ENCODE measurements around the gene ALPL. TPM values are rescaled to one million over a fixed set of nuclear protein-coding genes. Genes with fewer than 3 reads are reported as not detected.

Gene ALPL
- total RNA-seq, 1 experiment from 2014 or later, result 84.8 TPM

GRCh38 chr1:21547876-21548275 lies 38.7 kb downstream of the ALPL start:
- Mint-ChIP-seq H3K27ac (no peak overlapping the region; a peak in 1 of 7 replicates), H3K36me3 (ENCODE audit: insufficient read depth in 1 of 3, low read depth in 3 of 3) (no peaks in the 10 kb centered on the region; a peak in 1 of 7 replicates)
- WGBS (ENCODE audit: extremely low coverage, insufficient read length, low lambda C conversion rate), result no CpG with 5 or more reads among the region's 11 CpGs

More at GRCh38 chr1:21547876-21548275, 38.7 kb downstream of the ALPL start:
- no peaks in the 10 kb centered on the region for H3K9me3 ChIP-seq (ENCODE audit: control insufficient read depth, low read depth, low read length)
- H3K27me3 ChIP-seq (ENCODE audit: insufficient read depth, low read length), result no peaks in the 10 kb centered on the region
- H3K4ac ChIP-seq (ENCODE audit: low read depth, low read length), result no peak overlapping the region
- no peak overlapping the region for H2AK5ac ChIP-seq (ENCODE audit: insufficient read length, low read length)
- no peaks in the 10 kb centered on the region for H3K9me3 Mint-ChIP-seq
- no peak overlapping the region for H3K27ac ChIP-seq (ENCODE audit: insufficient read length, low read depth, low read length)
- no peak overlapping the region for H3K23ac ChIP-seq (ENCODE audit: insufficient read length, low read depth, low read length)
- no peak overlapping the region for H3K4me2 ChIP-seq (ENCODE audit: insufficient read depth, insufficient read length, low read length)
- no peak for TF ChIP-seq CTCF (conservative IDR thresholded peaks at IDR 0.05)
- H3T11ph ChIP-seq (ENCODE audit: low read length), result no peak overlapping the region
- no peak overlapping the region for H2BK15ac ChIP-seq (ENCODE audit: low read depth, low read length)
- H2BK5ac ChIP-seq (ENCODE audit: insufficient read length, low read length), result no peak overlapping the region
- no peak overlapping the region for H4K8ac ChIP-seq (replicated peaks; ENCODE audit: insufficient read length, low read depth, low read length)
- H2AFZ ChIP-seq (ENCODE audit: low read length), result no peak overlapping the region
- H3K18ac ChIP-seq (ENCODE audit: insufficient read length, low read depth, low read length), result no peak overlapping the region
- no peak for DNase-seq
- H2BK120ac ChIP-seq (ENCODE audit: low read depth, low read length, poor library complexity, severe bottlenecking), result no peak overlapping the region
- H3K4me1 ChIP-seq (ENCODE audit: insufficient read depth, low read length), result peaks cover 2% of the 10 kb centered on the region; the same call in 1 of the 2 replicates
- no peaks in the 10 kb centered on the region for H3K27me3 Mint-ChIP-seq (ENCODE audit: low read depth)
- H3K14ac ChIP-seq (ENCODE audit: insufficient read depth, low read length), result no peak overlapping the region
- H3K79me2 ChIP-seq (ENCODE audit: insufficient read depth, low read length), result no peaks in the 10 kb centered on the region
- H3K56ac ChIP-seq (ENCODE audit: insufficient read length, low read depth, low read length), result no peak overlapping the region
- no peak overlapping the region for H2BK20ac ChIP-seq (ENCODE audit: low read depth, low read length, poor library complexity, severe bottlenecking)
- H4K5ac ChIP-seq (ENCODE audit: insufficient read length, low read depth, low read length), result no peak overlapping the region
- H3K79me1 ChIP-seq (ENCODE audit: insufficient read depth, low read depth, low read length, poor library complexity, severe bottlenecking), result peaks cover 6% of the 10 kb centered on the region
- H4K91ac ChIP-seq (ENCODE audit: insufficient read length, low read depth, low read length), result no peak overlapping the region
- peaks cover 23 to 32% of the 10 kb centered on the region in 2 experiments for H3K4me1 Mint-ChIP-seq
- H2BK12ac ChIP-seq (ENCODE audit: insufficient read length, low read depth, low read length), result no peak overlapping the region
- H3K9ac ChIP-seq (ENCODE audit: extremely low read depth, insufficient read length, low read length), result no peak overlapping the region
- no peaks in the 10 kb centered on the region for H4K20me1 ChIP-seq (ENCODE audit: control insufficient read depth, insufficient read depth, insufficient read length)
- no peak overlapping the region for H3K4me3 Mint-ChIP-seq
- H3K23me2 ChIP-seq (ENCODE audit: insufficient read length, low read depth, low read length, poor library complexity, severe bottlenecking), result no peaks in the 10 kb centered on the region
